IPS-NIHi7 (cell line): Measurements from ENCODE around the gene PTPRM.

Experiments used
- DNase-seq: peaks from one replicate; pipeline ENCODE4 v3.0.0; 2012; ENCODE audit warnings: mixed read lengths; ENCODE audit errors: extremely low spot score

PTPRM gene

GRCh38 chr18:7567474-7568425 lies 634 bp downstream of the PTPRM start:
- DNase-seq = peak; percentile 35

- peak; percentile 63 for DNase-seq
These were observed 1.3 kb downstream of the PTPRM start for GRCh38 chr18:7568426-7568825.

GRCh38 chr18:7571626-7572025 lies 4.5 kb downstream of the PTPRM start:
- no peak for DNase-seq

GRCh38 chr18:7572822-7573221 lies 5.7 kb downstream of the PTPRM start:
- DNase-seq = no peak

GRCh38 chr18:7575465-7576028 lies 8.4 kb downstream of the PTPRM start:
- DNase-seq = no peak

- DNase-seq = no peak
These were observed 9.0 kb downstream of the PTPRM start for GRCh38 chr18:7576077-7576476.

GRCh38 chr18:7576685-7577084 lies 9.6 kb downstream of the PTPRM start:
- no peak for DNase-seq

- DNase-seq = peak; percentile 79
These were observed 10.6 kb downstream of the PTPRM start for GRCh38 chr18:7577706-7578105.

- DNase-seq = no peak
These were observed 12.2 kb downstream of the PTPRM start for GRCh38 chr18:7579176-7579917.

GRCh38 chr18:7579918-7580542 lies 12.9 kb downstream of the PTPRM start:
- no peak for DNase-seq

GRCh38 chr18:7584646-7585275 lies 17.6 kb downstream of the PTPRM start:
- DNase-seq = no peak

GRCh38 chr18:7585276-7585670 lies 18.2 kb downstream of the PTPRM start:
- DNase-seq = no peak

- no peak for DNase-seq
These were observed 19.3 kb downstream of the PTPRM start for GRCh38 chr18:7586379-7586778.

- DNase-seq = no peak
These were observed 23.9 kb downstream of the PTPRM start for GRCh38 chr18:7590826-7591560.

- DNase-seq = peak; percentile 48
These were observed 25.4 kb downstream of the PTPRM start for GRCh38 chr18:7592305-7593071.

- no peak for DNase-seq
These were observed 26.2 kb downstream of the PTPRM start for GRCh38 chr18:7593218-7593819.

- DNase-seq = no peak
These were observed 29.0 kb downstream of the PTPRM start for GRCh38 chr18:7596147-7596546.

GRCh38 chr18:7597500-7597899 lies 30.4 kb downstream of the PTPRM start:
- DNase-seq = no peak

- DNase-seq = no peak
These were observed 31.3 kb downstream of the PTPRM start for GRCh38 chr18:7598167-7599047.
